Endothelial cell of umbilical vein (primary cell): Measurements from ENCODE around the gene FOXO6. TPM values are rescaled to one million over a fixed set of nuclear protein-coding genes. Genes with fewer than 3 reads are reported as not detected.

Experiments
- BruUV-seq: library from RNA; stranded (reverse); fragments of 400-500 nt; replicated peaks from 2 replicates; lab custom pipeline; 2021; lab: Mats Ljungman, UMichigan
- CTCF ChIA-PET: fragments of 300-600, 350-600 bp; sonication (Branson Sonifier 250); formaldehyde crosslinking; loops from one replicate; lab custom pipeline; 2021; ENCODE audit warnings: antibody characterized with exemption, inconsistent platforms; lab: Charles Lee
- POLR2A ChIA-PET: fragments of 300-600, 350-600 bp; sonication (Branson Sonifier 250); formaldehyde crosslinking; loops from one replicate; lab custom pipeline; 2021; ENCODE audit warnings: antibody characterized with exemption, inconsistent platforms; lab: Charles Lee
- DNase-seq: peaks from one replicate; pipeline ENCODE4 v3.0.0-alpha.2; 2011; ENCODE audit warnings: low read depth, low spot score
- FAIRE-seq: peaks from 2 replicates; lab custom pipeline; 2011; peaks lifted over from hg19 to GRCh38; lab: Jason Lieb, UNC
- H2AFZ ChIP-seq: 2 replicates; pipeline ENCODE4 v1.6.0; 2012; ENCODE audit warnings: low read depth, low read length, control low read depth, inconsistent platforms
- H3K27ac ChIP-seq: 2 replicates; pipeline ENCODE4 v1.5.1; 2011; ENCODE audit warnings: low read depth, mild to moderate bottlenecking, control low read depth, low read length, moderate library complexity; ENCODE audit not compliant: insufficient read depth
- H3K27me3 ChIP-seq, 2 experiments: 2 replicates each; pipeline versions ENCODE4 v1.6.0 to v1.6.1; 2011; ENCODE audit warnings: low read length in 2 of 2, mixed read lengths in 1 of 2; ENCODE audit not compliant: control insufficient read depth in 2 of 2, insufficient read depth in 2 of 2
- H3K36me3 ChIP-seq, 2 experiments: 2 replicates in 1 of 2; 3 replicates in 1 of 2; pipeline ENCODE4 v1.5.1; 2011; ENCODE audit warnings: low read length in 2 of 2, mild to moderate bottlenecking in 1 of 2, moderate library complexity in 1 of 2; ENCODE audit not compliant: control insufficient read depth in 2 of 2, insufficient read depth in 2 of 2; ENCODE audit errors: extremely low read depth in 1 of 2
- H3K4me1 ChIP-seq: 3 replicates; pipeline ENCODE4 v1.5.1; 2011; ENCODE audit warnings: mild to moderate bottlenecking, low read length; ENCODE audit not compliant: control insufficient read depth, insufficient read depth; ENCODE audit errors: extremely low read depth
- H3K4me2 ChIP-seq: 2 replicates; pipeline ENCODE4 v1.6.1; 2011; ENCODE audit warnings: low read length, control low read depth, mixed read lengths; ENCODE audit not compliant: insufficient read depth
- H3K4me3 ChIP-seq, 3 experiments: fragments of 200-600 bp in 1 of 3; sonication (generic), shearing (Covaris generic) in 1 of 3; replicated peaks in 1 of 3; 2 replicates each; pipeline ENCODE4 v1.5.1; 2011 to 2016; ENCODE audit warnings: control low read depth in 3 of 3, low read length in 3 of 3, mild to moderate bottlenecking in 2 of 3, inconsistent platforms in 1 of 3, low read depth in 1 of 3, moderate library complexity in 1 of 3; ENCODE audit not compliant: insufficient read depth in 1 of 3
- H3K79me2 ChIP-seq: 2 replicates; pipeline ENCODE4 v1.6.0; 2012; ENCODE audit warnings: low read length, inconsistent platforms; ENCODE audit not compliant: control insufficient read depth, insufficient read depth
- H3K9ac ChIP-seq: replicated peaks from 2 replicates; pipeline ENCODE3; 2011; ENCODE audit warnings: low read length, control low read depth; ENCODE audit not compliant: insufficient read depth; ENCODE audit errors: extremely low read depth
- H3K9me1 ChIP-seq: replicated peaks from 3 replicates; pipeline ENCODE4 v1.6.0; 2011; ENCODE audit warnings: mild to moderate bottlenecking, low read length; ENCODE audit not compliant: control insufficient read depth, insufficient read depth; ENCODE audit errors: extremely low read depth
- H3K9me3 ChIP-seq: replicated peaks from 2 replicates; pipeline ENCODE4 v1.5.1; 2012; ENCODE audit warnings: low read length, inconsistent platforms; ENCODE audit not compliant: control insufficient read depth, insufficient read depth
- H4K20me1 ChIP-seq: replicated peaks from 2 replicates; pipeline ENCODE3; 2011; ENCODE audit warnings: mild to moderate bottlenecking, low read length; ENCODE audit not compliant: control insufficient read depth, insufficient read depth; ENCODE audit errors: extremely low read depth
- EZH2 ChIP-seq: IDR thresholded peaks from 2 replicates; pipeline ENCODE4 v1.6.1; 2012; ENCODE audit warnings: borderline replicate concordance, low read depth, mild to moderate bottlenecking, moderate library complexity, low read length, inconsistent platforms; ENCODE audit not compliant: severe bottlenecking
- FOS ChIP-seq: IDR thresholded peaks from 2 replicates; pipeline ENCODE4 v1.6.1; 2011; ENCODE audit warnings: mild to moderate bottlenecking, low read length, moderate library complexity, borderline replicate concordance; ENCODE audit not compliant: insufficient read depth
- GATA2 ChIP-seq: IDR thresholded peaks from 2 replicates; pipeline ENCODE4 v1.7.0; 2011; ENCODE audit warnings: low read depth, mild to moderate bottlenecking, moderate library complexity, mixed read lengths, low read length; ENCODE audit not compliant: insufficient read length, insufficient read depth
- JUN ChIP-seq: IDR thresholded peaks from 2 replicates; pipeline ENCODE4 v1.6.1; 2011; ENCODE audit warnings: borderline replicate concordance, low read depth; ENCODE audit not compliant: insufficient read length, insufficient read depth
- MYC ChIP-seq: IDR thresholded peaks from one replicate; pipeline ENCODE4 v1.6.1; 2011; ENCODE audit warnings: mild to moderate bottlenecking, low read depth, low read length
- POLR2A ChIP-seq: IDR thresholded peaks from 2 replicates; pipeline ENCODE4 v1.6.1; 2012; ENCODE audit warnings: low read depth, mild to moderate bottlenecking, control low read depth, low read length
- POLR2AphosphoS5 ChIP-seq: IDR thresholded peaks from 2 replicates; pipeline ENCODE4 v1.6.1; 2012; ENCODE audit warnings: low read depth, mild to moderate bottlenecking, control low read depth, low read length, moderate library complexity; ENCODE audit not compliant: insufficient read depth
- dilution Hi-C: fragments of 300-500 bp; cut with MboI; formaldehyde crosslinking; loops from one replicate; pipeline ENCODE4 v1.15.0; 2019; ENCODE audit warnings: low sequenced_read_pairs; ENCODE audit not compliant: extremely low pct_ligation_motif_present
- intact Hi-C: fragments of 100-400 bp; cut with micrococcal nuclease; formaldehyde crosslinking; loops from one replicate; pipeline ENCODE4 v1.10.0; 2022
- polyA plus RNA-seq, 4 experiments: library from polyadenylated mRNA; depleted of rRNA in 3 of 4; stranded (reverse) in 3 of 4; unstranded in 1 of 4; fragments of >200 nt; gene quantifications; 2 replicates each; pipeline versions ENCODE4 v1.2.1 to v1.2.3, GENCODE V29; 2011 to 2012; ENCODE audit warnings: missing spikeins in 1 of 4
- total RNA-seq: library from RNA; stranded (reverse); gene quantifications from 2 replicates; pipeline ENCODE4 v1.2.3, GENCODE V29; 2021
- TF ChIP-seq, protein P1 (sequence below): IDR thresholded peaks from 2 replicates; pipeline ENCODE4 v1.6.1; 2011; ENCODE audit not compliant: insufficient read depth, insufficient read length
- TF ChIP-seq, protein P2 (sequence below), 2 donors: IDR thresholded peaks; 1 replicate in 1 of 2; 2 replicates in 1 of 2; pipeline ENCODE4 v1.5.1; 2011; ENCODE audit warnings: low read length in 2 of 2, mild to moderate bottlenecking in 2 of 2, moderate library complexity in 2 of 2, control low read depth in 1 of 2, inconsistent platforms in 1 of 2, low read depth in 1 of 2; ENCODE audit not compliant: insufficient read depth in 1 of 2; ENCODE audit errors: extremely low read depth in 1 of 2

FOXO6 gene
- total and polyA plus RNA-seq, 2 donors (not counting 3 experiments of a cell fraction or from before 2014, with no cell fraction given): 0.04 to 0.38 TPM

DNA sequence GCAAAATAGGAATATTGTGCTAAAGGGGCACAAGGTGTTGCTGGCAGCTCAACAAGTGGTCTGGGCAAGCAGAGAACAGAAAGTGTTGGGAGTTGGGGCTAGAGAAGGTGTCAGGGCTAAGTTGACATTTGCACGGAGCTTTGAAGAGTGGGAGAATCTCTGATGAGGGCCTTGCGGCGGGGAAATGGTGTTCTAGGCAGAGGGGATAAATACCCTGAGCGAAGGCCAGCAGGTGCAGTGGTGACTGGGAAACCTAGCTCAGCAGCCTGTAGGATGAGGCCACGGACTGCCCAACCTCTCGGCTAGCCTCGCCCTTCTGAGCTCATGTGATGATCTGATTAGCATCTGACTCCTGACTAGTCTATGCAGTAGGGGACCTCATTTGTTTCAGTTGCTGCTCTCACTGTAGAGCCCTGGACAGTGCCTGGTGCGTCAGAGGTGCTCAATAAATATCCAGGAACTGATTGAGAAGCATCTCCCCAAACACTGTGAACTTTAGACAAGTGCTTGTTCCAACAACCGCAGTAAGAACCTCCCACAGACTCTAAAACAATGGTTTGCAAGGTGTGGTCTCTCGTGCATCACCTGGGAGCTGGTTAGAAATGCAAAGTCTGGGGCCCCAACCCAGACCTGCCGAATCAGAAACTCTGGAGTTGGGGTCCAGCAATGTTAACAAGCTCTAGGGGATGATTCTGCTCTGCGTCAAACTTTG lies 1.0 kb upstream of the FOXO6 start:
- Histone ChIP-seq H3K4me2 (peak overlapping the region; percentile 56), H3K4me3 (no peak overlapping the region), H3K27me3 (peaks cover 14 to 19% of the 10 kb centered on the region in 2 experiments), H2AFZ (peak overlapping the region; percentile 79), H3K9ac (no peak overlapping the region), H3K9me1 (no peaks in the 10 kb centered on the region), H3K9me3 (no peaks in the 10 kb centered on the region), H3K4me1 (peaks cover 3% of the 10 kb centered on the region), H3K79me2 (no peaks in the 10 kb centered on the region), H4K20me1 (no peaks in the 10 kb centered on the region), H3K27ac (no peak overlapping the region), H3K36me3 (no peaks in the 10 kb centered on the region)
- CTCF ChIA-PET: interaction anchor here (1.1 to 3.2 kb wide), 7 partner anchors 9 to 58 kb away, joined by 3 to 18 read pairs (median 9); no protein-coding TSS in a partner anchor
- POLR2A ChIA-PET: no interaction called here
- intact Hi-C loops (no loop called here), dilution Hi-C loops (no loop called here)
- FAIRE-seq: peak; percentile 21
- no peak for DNase-seq
- TF ChIP-seq EZH2 (no peak), FOS (no peak), GATA2 (no peak), POLR2AphosphoS5 (no peak), MYC (no peak), POLR2A (no peak), JUN (no peak)
- TF ChIP-seq, protein P1, sequence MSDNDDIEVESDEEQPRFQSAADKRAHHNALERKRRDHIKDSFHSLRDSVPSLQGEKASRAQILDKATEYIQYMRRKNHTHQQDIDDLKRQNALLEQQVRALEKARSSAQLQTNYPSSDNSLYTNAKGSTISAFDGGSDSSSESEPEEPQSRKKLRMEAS: no peak
- TF ChIP-seq, protein P2, sequence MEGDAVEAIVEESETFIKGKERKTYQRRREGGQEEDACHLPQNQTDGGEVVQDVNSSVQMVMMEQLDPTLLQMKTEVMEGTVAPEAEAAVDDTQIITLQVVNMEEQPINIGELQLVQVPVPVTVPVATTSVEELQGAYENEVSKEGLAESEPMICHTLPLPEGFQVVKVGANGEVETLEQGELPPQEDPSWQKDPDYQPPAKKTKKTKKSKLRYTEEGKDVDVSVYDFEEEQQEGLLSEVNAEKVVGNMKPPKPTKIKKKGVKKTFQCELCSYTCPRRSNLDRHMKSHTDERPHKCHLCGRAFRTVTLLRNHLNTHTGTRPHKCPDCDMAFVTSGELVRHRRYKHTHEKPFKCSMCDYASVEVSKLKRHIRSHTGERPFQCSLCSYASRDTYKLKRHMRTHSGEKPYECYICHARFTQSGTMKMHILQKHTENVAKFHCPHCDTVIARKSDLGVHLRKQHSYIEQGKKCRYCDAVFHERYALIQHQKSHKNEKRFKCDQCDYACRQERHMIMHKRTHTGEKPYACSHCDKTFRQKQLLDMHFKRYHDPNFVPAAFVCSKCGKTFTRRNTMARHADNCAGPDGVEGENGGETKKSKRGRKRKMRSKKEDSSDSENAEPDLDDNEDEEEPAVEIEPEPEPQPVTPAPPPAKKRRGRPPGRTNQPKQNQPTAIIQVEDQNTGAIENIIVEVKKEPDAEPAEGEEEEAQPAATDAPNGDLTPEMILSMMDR (IDR thresholded peaks at IDR 0.05; ENCODE audit: extremely low read depth in 1 of 2, insufficient read depth in 1 of 2, low read depth in 1 of 2, low read length in 2 of 2): no peak
- no TSS peak for BruUV-seq
